GM21576 (cell line): Measurements from ENCODE around the gene ME3.
"Not testable (repeated sequence)": the region's sequence is repeated elsewhere in the genome, so short reads cannot be mapped to it uniquely, and the experiment has no call there.

ENCODE experiments used
- ATAC-seq: cut with Tn5 transposase; IDR thresholded peaks from one replicate; pipeline ENCODE4 v1.9.1; 2021; ENCODE audit warnings: mild to moderate bottlenecking, moderate library complexity; ENCODE audit not compliant: unreplicated experiment

ME3 gene

DNA sequence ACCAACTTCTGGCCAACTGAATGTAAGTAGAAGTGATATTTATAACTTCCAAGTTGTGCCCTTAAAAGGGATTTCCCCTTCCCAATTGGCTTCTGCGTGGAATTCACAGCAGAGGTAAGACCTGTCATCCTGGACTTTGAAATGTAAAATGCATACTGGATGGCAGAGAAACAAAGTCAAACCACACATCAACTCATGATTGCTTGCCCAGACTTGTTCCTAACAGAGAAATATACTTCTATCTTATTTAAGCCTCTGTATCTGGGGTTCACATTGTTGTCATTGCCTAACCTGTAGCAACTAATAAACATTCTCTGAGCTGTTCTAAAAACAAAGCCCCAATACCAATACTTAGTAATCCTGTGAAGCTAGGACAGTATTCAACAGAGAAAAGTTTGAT lies 6.2 kb downstream of the ME3 start:
- ATAC-seq: no peak

GRCh38 chr11:86664930-86665329 lies 7.5 kb downstream of the ME3 start:
- no peak for ATAC-seq

DNA sequence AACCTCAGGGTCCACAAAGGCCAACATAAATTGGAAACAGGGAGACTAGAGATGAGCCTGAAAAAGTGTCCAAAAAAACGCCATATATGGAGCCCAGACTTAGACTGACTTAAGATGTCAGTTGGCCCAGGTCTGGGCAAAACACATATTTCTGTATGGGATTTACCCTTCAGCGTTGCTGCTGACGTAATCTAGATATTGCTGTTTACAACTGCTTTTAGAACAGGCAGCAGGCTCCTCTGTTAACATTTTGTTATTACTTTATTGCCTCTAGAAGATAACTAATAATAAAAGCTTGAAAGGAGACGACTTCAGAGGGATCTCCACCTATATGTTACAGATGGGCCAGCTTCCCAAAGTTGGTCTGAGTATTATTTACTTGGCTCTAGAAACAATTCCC lies 8.7 kb downstream of the ME3 start:
- ATAC-seq: no peak

DNA sequence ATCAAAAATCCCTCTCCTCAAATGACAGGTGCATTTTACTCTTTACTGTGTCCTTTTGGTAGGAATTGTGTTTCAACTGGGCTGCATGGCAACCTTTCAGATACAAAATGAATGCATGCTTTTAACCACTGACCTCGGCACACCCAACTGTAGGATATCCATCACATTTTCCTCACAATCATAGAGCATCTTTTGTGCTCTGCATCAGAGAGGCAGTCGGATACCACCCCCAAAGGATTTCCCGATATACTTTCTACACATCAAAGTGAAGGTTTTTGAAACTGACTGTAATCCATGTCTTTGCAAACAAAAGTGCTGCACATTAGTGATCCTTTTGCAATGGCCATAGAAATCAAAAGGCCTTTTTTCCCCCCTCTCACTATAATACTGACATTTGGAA lies 9.1 kb downstream of the ME3 start:
- no peak for ATAC-seq

DNA sequence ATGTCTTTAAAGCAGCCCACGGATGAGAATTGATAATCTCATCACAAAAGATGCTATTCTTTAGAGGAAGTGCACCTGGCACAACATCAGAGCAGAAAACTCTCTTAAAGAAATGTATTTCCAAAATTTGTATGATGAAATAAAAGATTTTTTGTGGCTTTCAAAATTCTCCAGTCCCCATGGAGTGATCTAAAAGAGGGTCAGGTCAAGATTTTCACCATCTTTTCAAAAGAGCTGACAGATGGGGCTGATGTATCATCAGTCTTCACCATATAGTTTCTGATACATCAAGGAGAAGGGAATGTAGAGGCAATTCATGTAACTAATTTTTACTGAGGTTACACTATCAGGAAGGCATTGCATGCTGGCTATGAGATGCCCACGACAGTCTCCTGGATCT lies 11.7 kb downstream of the ME3 start:
- ATAC-seq: no peak

DNA sequence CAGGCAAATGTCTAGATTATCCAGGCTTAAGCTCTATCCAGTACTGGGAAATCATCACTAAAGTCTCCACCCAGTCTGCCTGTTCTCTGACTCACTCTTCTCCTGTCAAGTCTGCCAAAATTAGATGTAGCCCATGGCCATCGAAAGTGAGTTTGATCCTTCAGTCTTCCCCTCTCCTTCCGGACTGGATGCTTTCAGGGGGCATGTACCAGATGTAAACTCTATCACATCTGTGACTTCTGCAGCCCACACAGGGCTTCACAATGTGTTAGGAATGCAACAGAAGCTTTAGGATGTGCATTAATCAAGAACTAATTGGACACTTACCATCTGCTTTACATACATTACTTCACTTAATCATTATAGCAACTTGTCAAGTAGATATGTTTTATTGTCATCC lies 12.3 kb downstream of the ME3 start:
- ATAC-seq: no peak

DNA sequence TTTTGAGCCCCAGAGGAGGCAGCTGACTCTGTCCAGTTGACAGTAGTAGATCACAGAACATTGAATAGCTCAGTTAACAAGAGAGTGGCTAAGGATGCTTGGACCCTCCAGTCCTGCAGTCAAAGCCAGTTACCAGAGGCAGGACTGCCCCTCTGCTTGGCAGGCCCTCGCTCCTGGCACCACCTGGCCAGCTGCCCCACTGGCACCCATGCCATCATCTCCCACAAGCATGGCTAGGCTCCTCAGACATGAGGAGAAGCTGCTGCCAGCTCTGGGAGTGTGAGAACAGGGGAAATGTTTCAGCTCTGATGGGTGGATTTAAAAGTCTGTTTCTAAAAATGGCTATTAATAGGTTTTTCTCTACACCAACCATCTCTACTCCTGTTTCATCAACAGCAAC lies 13.9 kb downstream of the ME3 start:
- ATAC-seq: no peak

- ATAC-seq: not testable (repeated sequence)
These were observed 27.2 kb downstream of the ME3 start for GRCh38 chr11:86645212-86645611.

- ATAC-seq: no peak
These were observed 28.1 kb downstream of the ME3 start for GRCh38 chr11:86644291-86644690.

- no peak for ATAC-seq
These were observed 30.7 kb downstream of the ME3 start for GRCh38 chr11:86641537-86642261.

DNA sequence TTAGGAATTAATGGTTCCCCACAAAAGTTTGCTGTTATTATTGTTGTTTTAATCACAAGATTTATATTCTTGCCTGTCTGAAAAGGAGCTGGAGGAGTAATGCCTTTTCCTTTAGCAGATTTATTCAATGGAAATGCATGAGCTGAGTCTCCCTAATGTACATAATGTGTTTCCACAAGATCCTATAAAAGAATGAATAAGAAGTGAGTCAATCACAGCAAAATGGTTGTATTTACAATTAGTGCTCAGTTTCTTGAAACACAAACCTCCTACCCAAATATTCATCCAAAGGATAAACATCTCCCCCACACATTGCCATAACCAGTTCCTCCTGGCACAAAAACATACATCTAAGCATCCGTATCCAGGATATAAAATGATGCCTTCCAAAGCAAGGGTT lies 33.3 kb downstream of the ME3 start:
- ATAC-seq: no peak

DNA sequence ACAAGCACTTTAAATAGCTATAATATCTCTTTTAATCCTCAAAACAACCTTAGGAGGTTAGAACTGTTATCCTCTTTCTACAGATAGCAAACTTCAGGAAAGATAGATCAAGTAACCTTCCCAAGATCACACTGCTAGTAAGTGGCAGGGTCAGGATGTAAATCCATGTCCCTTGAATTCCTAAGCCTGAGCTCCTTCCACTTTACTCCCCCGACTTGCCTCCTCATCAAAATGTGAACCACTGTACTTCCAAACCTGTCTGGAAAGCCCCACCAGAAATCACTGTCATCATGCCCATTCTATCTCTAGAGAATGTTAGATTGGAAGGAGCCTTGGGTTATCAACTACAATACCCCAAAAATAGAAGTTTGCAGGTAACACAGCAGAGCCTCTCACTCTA lies 33.7 kb downstream of the ME3 start:
- no peak for ATAC-seq

- ATAC-seq: no peak
These were observed 34.4 kb downstream of the ME3 start for GRCh38 chr11:86637988-86638387.

DNA sequence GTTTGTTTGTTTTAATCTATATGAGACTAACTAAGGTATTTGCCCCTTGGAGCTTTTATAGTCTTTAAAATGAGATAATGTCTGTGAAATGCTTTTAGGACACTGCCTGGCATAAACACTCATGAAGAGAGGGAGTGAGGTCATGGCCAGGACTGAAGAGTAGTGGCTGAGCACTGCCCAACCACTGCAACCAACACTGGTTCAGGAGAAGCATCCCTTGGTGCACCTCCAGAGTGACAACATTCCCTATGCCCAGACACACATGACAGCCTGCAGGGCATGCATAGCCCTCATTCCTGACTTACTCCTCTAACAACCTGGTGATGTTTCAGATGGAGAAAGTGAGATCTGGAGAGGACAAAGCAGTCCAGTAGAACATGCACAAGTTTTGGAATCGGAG lies 36.1 kb downstream of the ME3 start:
- ATAC-seq: no peak

DNA sequence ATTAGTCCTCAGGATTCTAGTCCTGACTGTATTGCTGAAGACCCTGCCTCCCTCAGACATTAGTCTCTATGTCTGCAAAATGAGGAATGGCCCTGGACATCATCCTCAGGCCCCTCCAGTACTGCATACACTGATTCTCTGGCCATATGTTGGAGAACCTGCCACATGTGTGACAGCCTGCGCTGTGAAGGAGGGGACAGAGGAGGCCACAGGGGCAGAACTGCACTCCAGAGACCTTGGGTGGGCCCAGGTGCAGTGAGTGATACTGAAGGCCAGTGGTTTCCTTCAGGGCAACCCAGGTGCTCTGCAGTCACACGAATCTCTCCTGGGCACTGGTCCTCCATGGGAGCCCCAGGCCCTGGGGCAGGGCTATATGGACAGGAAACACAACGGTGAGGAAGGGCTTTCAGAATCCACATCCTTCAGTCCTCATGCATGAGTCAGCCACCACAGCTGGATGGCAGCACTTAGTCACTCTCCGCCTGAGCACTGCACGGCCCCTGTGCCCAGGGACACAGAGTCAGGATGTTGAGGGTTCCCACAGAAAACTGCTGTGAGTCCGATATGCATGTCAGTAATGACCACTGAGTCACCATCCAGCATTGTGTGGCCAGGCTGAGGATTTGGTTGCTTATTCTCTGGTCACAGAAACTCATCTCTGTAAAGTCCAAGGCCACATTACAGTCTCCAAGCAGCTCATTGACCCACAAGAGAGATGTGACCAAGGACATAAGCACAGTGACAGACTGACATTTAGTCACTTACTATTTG lies 39.7 kb downstream of the ME3 start:
- no peak for ATAC-seq

- ATAC-seq: no peak
These were observed 42.0 kb downstream of the ME3 start for GRCh38 chr11:86630229-86630981.

DNA sequence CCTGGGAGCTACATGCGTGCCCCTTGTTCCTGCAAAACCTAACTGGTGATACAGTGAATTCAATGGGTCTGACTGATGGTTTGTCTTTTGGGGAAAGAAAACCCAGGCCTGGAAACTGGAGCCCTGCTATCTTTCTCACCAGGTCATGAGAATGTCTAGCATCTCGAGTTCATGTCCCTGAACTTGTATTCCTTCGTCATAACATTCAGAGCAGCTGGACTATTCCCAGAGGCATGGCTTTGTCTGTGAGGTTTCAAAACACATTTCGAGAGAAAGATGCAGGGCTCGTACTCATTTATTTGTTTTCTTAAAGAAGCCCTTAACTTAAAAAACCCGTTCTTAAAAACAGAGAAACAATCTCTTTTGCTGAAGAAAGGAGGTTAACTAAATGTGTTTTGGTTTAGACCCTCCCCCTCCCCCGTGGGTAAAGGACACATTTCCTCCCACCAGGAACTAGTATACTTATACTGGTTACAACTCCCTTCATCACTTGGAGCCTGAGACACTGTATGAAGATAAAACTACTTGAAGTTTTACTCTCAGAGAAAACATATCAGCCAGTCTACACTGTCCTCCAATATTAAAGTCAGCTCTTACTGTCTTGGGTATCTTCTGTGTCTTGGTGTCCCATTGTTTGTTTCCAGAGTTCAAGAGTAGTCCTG lies 43.2 kb downstream of the ME3 start:
- ATAC-seq: no peak

DNA sequence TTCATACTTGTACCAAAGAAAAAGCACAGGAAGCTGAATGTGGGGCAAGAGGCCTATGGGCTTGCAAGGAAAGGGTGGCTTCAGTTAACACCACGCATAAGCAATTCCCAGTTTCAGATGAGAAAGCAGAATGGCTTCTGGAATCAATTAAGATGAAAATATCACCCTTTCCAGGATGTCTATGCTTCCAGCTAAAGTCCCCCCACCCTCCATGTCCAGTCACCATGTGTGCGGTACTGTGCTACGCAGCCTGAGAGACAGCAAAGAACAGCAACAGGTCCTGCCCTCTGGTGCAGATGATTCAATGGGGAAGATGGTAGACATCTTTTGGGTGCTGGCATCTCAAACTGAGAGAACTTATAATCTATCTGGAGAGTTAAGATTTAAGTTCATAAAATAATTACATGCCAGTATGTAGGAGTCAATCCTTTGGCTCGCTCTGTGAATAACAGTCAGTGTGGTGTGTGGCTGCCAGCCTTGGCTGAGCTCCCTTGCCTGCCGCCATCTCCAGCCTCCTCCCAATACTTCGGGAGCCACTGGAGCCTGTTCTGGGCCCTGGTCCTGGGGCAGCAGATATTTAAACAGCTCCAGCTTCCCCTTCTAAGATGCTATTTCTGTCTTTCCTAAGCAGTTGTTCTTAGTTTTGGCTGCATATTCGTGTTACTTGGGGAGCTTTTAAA lies 44.5 kb downstream of the ME3 start:
- ATAC-seq: no peak

DNA sequence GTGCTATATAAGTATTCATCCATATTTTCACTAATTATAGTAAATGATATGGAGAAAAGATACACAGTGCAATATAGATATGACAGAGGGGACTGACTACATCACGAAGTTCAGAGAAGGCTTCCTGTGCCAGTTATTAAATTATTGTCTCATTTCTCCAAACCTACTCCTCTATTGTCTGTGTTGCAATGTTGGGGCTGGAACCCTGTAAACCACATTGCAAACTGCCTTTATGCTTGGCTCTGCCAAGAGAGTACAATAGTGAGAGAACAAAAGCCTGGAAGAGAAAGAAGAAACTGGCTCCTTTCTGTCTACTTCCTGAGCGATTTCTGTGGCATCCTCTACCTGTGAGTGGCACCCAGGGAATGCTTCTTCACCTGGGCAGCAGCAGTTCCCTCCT lies 46.4 kb downstream of the ME3 start:
- ATAC-seq: no peak

- no peak for ATAC-seq
These were observed 46.9 kb downstream of the ME3 start for GRCh38 chr11:86625544-86625943.

DNA sequence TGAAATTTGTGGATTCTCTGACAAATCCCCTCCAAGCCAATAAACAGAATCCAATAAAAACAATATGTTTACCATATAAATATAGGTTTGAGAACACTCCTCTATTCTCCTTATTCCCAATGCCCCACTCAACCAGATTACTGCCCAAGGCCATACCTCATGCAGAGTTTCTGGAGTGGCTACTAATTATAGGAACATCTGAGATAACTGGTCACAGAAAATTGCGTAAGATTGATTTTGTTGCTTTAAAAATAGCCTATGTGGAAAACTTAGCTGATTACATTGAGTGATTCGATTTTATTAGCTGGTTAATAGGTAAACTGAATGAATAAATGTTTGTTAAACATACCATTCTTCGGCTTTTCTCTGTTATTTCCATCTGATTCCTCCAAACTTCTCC lies 48.0 kb downstream of the ME3 start:
- ATAC-seq: no peak
